ENCODE measurements around the gene HOXA3. TPM values are rescaled to one million over a fixed set of nuclear protein-coding genes. Genes with fewer than 3 reads are reported as not detected.

The HOXA3 gene
- total RNA-seq, 2 experiments from 2014 or later: not detected

- DNase-seq (no peak), ATAC-seq (no peak)
- no peak overlapping the region for H3K27ac Mint-ChIP-seq
- no peaks in the 10 kb centered on the region for H3K36me3 Mint-ChIP-seq
- CTCF ChIA-PET: no interaction called here
- no peaks in the 10 kb centered on the region for H3K9me3 Mint-ChIP-seq (ENCODE audit: low read depth)
- H3K4me3 Mint-ChIP-seq: no peak overlapping the region
- peaks cover 16% of the 10 kb centered on the region for H3K27me3 Mint-ChIP-seq
- peaks cover 4% of the 10 kb centered on the region for H3K4me1 Mint-ChIP-seq
Measured at GRCh38 chr7:27082171-27082570, 70.2 kb downstream of the HOXA3 start.

- Mint-ChIP-seq H3K27me3 (peaks cover 15% of the 10 kb centered on the region), H3K4me1 (peaks cover 4% of the 10 kb centered on the region)
- CTCF ChIA-PET: no interaction called here
Measured at GRCh38 chr7:27080844-27081436, 71.4 kb downstream of the HOXA3 start.

GRCh38 chr7:27079234-27079975 lies 73.0 kb downstream of the HOXA3 start:
- ATAC-seq: no peak
- Mint-ChIP-seq H3K4me3 (no peak overlapping the region), H3K36me3 (no peaks in the 10 kb centered on the region), H3K27me3 (peaks cover 14% of the 10 kb centered on the region), H3K27ac (no peak overlapping the region), H3K9me3 (ENCODE audit: low read depth) (no peaks in the 10 kb centered on the region), H3K4me1 (peaks cover 4% of the 10 kb centered on the region)
- DNase-seq: no peak
- CTCF ChIA-PET: no interaction called here

More at GRCh38 chr7:27080844-27081436, 71.4 kb downstream of the HOXA3 start:
- Mint-ChIP-seq H3K4me3 (no peak overlapping the region), H3K27ac (no peak overlapping the region), H3K36me3 (no peaks in the 10 kb centered on the region), H3K9me3 (ENCODE audit: low read depth) (no peaks in the 10 kb centered on the region)
- ATAC-seq: no peak
- no peak for DNase-seq

- Mint-ChIP-seq H3K4me3 (no peak overlapping the region), H3K36me3 (no peaks in the 10 kb centered on the region), H3K27me3 (peaks cover 16% of the 10 kb centered on the region), H3K4me1 (peaks cover 4% of the 10 kb centered on the region), H3K27ac (no peak overlapping the region), H3K9me3 (ENCODE audit: low read depth) (no peaks in the 10 kb centered on the region)
- no peak for ATAC-seq
- CTCF ChIA-PET: no interaction called here
- no peak for DNase-seq
Measured at GRCh38 chr7:27078616-27079233, 73.7 kb downstream of the HOXA3 start.

GRCh38 chr7:27073076-27073475 lies 79.3 kb downstream of the HOXA3 start:
- no peaks in the 10 kb centered on the region for H3K4me1 Mint-ChIP-seq
- DNase-seq (no peak), ATAC-seq (no peak)
- CTCF ChIA-PET: no interaction called here
- no peaks in the 10 kb centered on the region for H3K9me3 Mint-ChIP-seq (ENCODE audit: low read depth)
- H3K27ac Mint-ChIP-seq: no peak overlapping the region
- H3K27me3 Mint-ChIP-seq: peaks cover 22% of the 10 kb centered on the region
- no peaks in the 10 kb centered on the region for H3K36me3 Mint-ChIP-seq
- H3K4me3 Mint-ChIP-seq: no peak overlapping the region

- CTCF ChIA-PET: interaction anchor here (0.5 kb wide), 1 partner anchor 959 kb away, joined by 3 read pairs; no protein-coding TSS in a partner anchor
- H3K36me3 Mint-ChIP-seq: no peaks in the 10 kb centered on the region
- H3K9me3 Mint-ChIP-seq (ENCODE audit: low read depth): no peaks in the 10 kb centered on the region
- DNase-seq: no peak
- no peak overlapping the region for H3K4me3 Mint-ChIP-seq
- H3K27ac Mint-ChIP-seq: no peak overlapping the region
- H3K4me1 Mint-ChIP-seq: no peaks in the 10 kb centered on the region
- no peak for ATAC-seq
- H3K27me3 Mint-ChIP-seq: peaks cover 22% of the 10 kb centered on the region
Measured at GRCh38 chr7:27071622-27072390, 80.6 kb downstream of the HOXA3 start.

GRCh38 chr7:27068259-27068658 lies 84.1 kb downstream of the HOXA3 start:
- Mint-ChIP-seq H3K4me1 (no peaks in the 10 kb centered on the region), H3K9me3 (ENCODE audit: low read depth) (no peaks in the 10 kb centered on the region), H3K4me3 (no peak overlapping the region), H3K27ac (no peak overlapping the region), H3K36me3 (no peaks in the 10 kb centered on the region), H3K27me3 (peaks cover 9% of the 10 kb centered on the region)
- ATAC-seq: no peak
- no peak for DNase-seq
- CTCF ChIA-PET: no interaction called here

GRCh38 chr7:27066148-27066547 lies 86.2 kb downstream of the HOXA3 start:
- ATAC-seq: no peak
- H3K9me3 Mint-ChIP-seq (ENCODE audit: low read depth): no peaks in the 10 kb centered on the region
- CTCF ChIA-PET: no interaction called here
- H3K27me3 Mint-ChIP-seq: no peaks in the 10 kb centered on the region
- no peaks in the 10 kb centered on the region for H3K36me3 Mint-ChIP-seq
- no peak overlapping the region for H3K27ac Mint-ChIP-seq
- no peaks in the 10 kb centered on the region for H3K4me1 Mint-ChIP-seq
- no peak for DNase-seq
- no peak overlapping the region for H3K4me3 Mint-ChIP-seq

- Mint-ChIP-seq H3K27ac (no peak overlapping the region), H3K9me3 (ENCODE audit: low read depth) (no peaks in the 10 kb centered on the region), H3K27me3 (peaks cover 4% of the 10 kb centered on the region), H3K36me3 (no peaks in the 10 kb centered on the region), H3K4me1 (no peaks in the 10 kb centered on the region), H3K4me3 (no peak overlapping the region)
- ATAC-seq (no peak), DNase-seq (no peak)
- CTCF ChIA-PET: no interaction called here
Measured at GRCh38 chr7:27065709-27066108, 86.7 kb downstream of the HOXA3 start.

- no peaks in the 10 kb centered on the region for H3K36me3 Mint-ChIP-seq
- no peak overlapping the region for H3K4me3 Mint-ChIP-seq
- CTCF ChIA-PET: no interaction called here
- no peaks in the 10 kb centered on the region for H3K9me3 Mint-ChIP-seq (ENCODE audit: low read depth)
- no peaks in the 10 kb centered on the region for H3K4me1 Mint-ChIP-seq
- DNase-seq (no peak), ATAC-seq (no peak)
- peaks cover 14% of the 10 kb centered on the region for H3K27me3 Mint-ChIP-seq
- no peak overlapping the region for H3K27ac Mint-ChIP-seq
Measured at GRCh38 chr7:27064661-27065060, 87.7 kb downstream of the HOXA3 start.

- H3K27ac Mint-ChIP-seq: no peak overlapping the region
- no peaks in the 10 kb centered on the region for H3K4me1 Mint-ChIP-seq
- H3K4me3 Mint-ChIP-seq: no peak overlapping the region
- peaks cover 19% of the 10 kb centered on the region for H3K27me3 Mint-ChIP-seq
- H3K36me3 Mint-ChIP-seq: no peaks in the 10 kb centered on the region
- CTCF ChIA-PET: no interaction called here
- H3K9me3 Mint-ChIP-seq (ENCODE audit: low read depth): no peaks in the 10 kb centered on the region
- no peak for ATAC-seq
- DNase-seq: no peak
Measured at GRCh38 chr7:27064159-27064558, 88.2 kb downstream of the HOXA3 start.

GRCh38 chr7:27062946-27063345 lies 89.4 kb downstream of the HOXA3 start:
- no peak for ATAC-seq
- CTCF ChIA-PET: no interaction called here
- Mint-ChIP-seq H3K36me3 (no peaks in the 10 kb centered on the region), H3K4me3 (no peak overlapping the region), H3K27me3 (peaks cover 21% of the 10 kb centered on the region), H3K4me1 (no peaks in the 10 kb centered on the region), H3K27ac (no peak overlapping the region), H3K9me3 (ENCODE audit: low read depth) (no peaks in the 10 kb centered on the region)
- DNase-seq: no peak

Data from activated CD8-positive, alpha-beta memory T cell treated with anti-CD3 and anti-CD28 coated beads, Interleukin-2, amount 10 ng/mL, durations not matched to agents 7 days and 5 days (primary cell).